ENCODE measurements around the gene MBOAT7. TPM values are rescaled to one million over a fixed set of nuclear protein-coding genes. Genes with fewer than 3 reads are reported as not detected.

The MBOAT7 gene
- total and polyA plus RNA-seq, 2 donors (not counting 3 experiments of a cell fraction or from before 2014, with no cell fraction given): 204 to 218 TPM

DNA sequence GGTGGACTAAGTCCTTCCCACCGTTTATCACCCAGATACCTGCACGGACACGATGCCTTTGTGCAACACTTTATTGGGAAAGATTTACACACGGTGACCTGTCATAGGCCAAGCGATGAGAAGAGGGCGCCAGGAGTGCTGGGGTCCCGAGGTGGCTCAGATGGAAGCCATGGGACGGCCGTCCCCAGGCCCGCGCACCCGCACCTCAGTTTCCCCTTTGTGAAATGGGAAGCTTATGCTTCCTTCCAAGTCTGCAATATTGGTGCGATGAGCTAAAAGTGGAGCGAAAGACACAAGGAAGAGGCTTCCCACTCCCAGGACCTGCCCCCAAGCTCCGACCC lies 16.1 kb downstream of the MBOAT7 start:
- Histone ChIP-seq H4K20me1 (replicated peaks; ENCODE audit: control insufficient read depth, extremely low read depth, insufficient read depth, low read length) (no peaks in the 10 kb centered on the region), H3K79me2 (ENCODE audit: control insufficient read depth, insufficient read depth, low read length) (no peaks in the 10 kb centered on the region), H3K9me3 (replicated peaks; ENCODE audit: control insufficient read depth, insufficient read depth, low read length) (no peaks in the 10 kb centered on the region), H3K27ac (ENCODE audit: insufficient read depth, low read depth, low read length) (no peak overlapping the region), H3K4me2 (ENCODE audit: insufficient read depth, low read length) (no peak overlapping the region), H2AFZ (ENCODE audit: low read depth, low read length) (no peak overlapping the region), H3K9me1 (replicated peaks; ENCODE audit: control insufficient read depth, extremely low read depth, insufficient read depth, low read length) (no peaks in the 10 kb centered on the region), H3K4me3 (replicated peaks in 1 of 3; ENCODE audit: insufficient read depth in 1 of 3, low read depth in 1 of 3, low read length in 3 of 3) (no peak overlapping the region), H3K9ac (replicated peaks; ENCODE audit: extremely low read depth, insufficient read depth, low read length) (no peak overlapping the region), H3K4me1 (ENCODE audit: control insufficient read depth, extremely low read depth, insufficient read depth, low read length) (no peaks in the 10 kb centered on the region), H3K36me3 (ENCODE audit: control insufficient read depth in 2 of 2, extremely low read depth in 1 of 2, insufficient read depth in 2 of 2, low read length in 2 of 2) (peaks cover 3 to 9% of the 10 kb centered on the region in 2 experiments), H3K27me3 (ENCODE audit: control insufficient read depth in 2 of 2, insufficient read depth in 2 of 2, low read length in 2 of 2) (no peaks in the 10 kb centered on the region)
- DNase-seq (ENCODE audit: low read depth, low spot score) (no peak), FAIRE-seq (no peak)
- dilution Hi-C loops (cut with MboI; ENCODE audit: extremely low pct_ligation_motif_present, low sequenced_read_pairs) (no loop called here), intact Hi-C loops (cut with micrococcal nuclease) (no loop called here)
- no TSS peak for BruUV-seq (replicated peaks)
- TF ChIP-seq, protein P1, sequence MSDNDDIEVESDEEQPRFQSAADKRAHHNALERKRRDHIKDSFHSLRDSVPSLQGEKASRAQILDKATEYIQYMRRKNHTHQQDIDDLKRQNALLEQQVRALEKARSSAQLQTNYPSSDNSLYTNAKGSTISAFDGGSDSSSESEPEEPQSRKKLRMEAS (IDR thresholded peaks at IDR 0.05; ENCODE audit: insufficient read depth, insufficient read length): no peak
- TF ChIP-seq MYC (IDR thresholded peaks at IDR 0.05; ENCODE audit: low read depth, low read length) (no peak), POLR2AphosphoS5 (IDR thresholded peaks at IDR 0.05; ENCODE audit: insufficient read depth, low read depth, low read length) (no peak), JUN (IDR thresholded peaks at IDR 0.05; ENCODE audit: borderline replicate concordance, insufficient read depth, insufficient read length, low read depth) (no peak), FOS (IDR thresholded peaks at IDR 0.05; ENCODE audit: borderline replicate concordance, insufficient read depth, low read length) (no peak), EZH2 (IDR thresholded peaks at IDR 0.05; ENCODE audit: borderline replicate concordance, low read depth, low read length, severe bottlenecking) (no peak), POLR2A (IDR thresholded peaks at IDR 0.05; ENCODE audit: low read depth, low read length) (no peak), GATA2 (IDR thresholded peaks at IDR 0.05; ENCODE audit: insufficient read depth, insufficient read length, low read depth, low read length) (no peak)
- TF ChIP-seq, protein P2, sequence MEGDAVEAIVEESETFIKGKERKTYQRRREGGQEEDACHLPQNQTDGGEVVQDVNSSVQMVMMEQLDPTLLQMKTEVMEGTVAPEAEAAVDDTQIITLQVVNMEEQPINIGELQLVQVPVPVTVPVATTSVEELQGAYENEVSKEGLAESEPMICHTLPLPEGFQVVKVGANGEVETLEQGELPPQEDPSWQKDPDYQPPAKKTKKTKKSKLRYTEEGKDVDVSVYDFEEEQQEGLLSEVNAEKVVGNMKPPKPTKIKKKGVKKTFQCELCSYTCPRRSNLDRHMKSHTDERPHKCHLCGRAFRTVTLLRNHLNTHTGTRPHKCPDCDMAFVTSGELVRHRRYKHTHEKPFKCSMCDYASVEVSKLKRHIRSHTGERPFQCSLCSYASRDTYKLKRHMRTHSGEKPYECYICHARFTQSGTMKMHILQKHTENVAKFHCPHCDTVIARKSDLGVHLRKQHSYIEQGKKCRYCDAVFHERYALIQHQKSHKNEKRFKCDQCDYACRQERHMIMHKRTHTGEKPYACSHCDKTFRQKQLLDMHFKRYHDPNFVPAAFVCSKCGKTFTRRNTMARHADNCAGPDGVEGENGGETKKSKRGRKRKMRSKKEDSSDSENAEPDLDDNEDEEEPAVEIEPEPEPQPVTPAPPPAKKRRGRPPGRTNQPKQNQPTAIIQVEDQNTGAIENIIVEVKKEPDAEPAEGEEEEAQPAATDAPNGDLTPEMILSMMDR (IDR thresholded peaks at IDR 0.05; ENCODE audit: extremely low read depth in 1 of 2, insufficient read depth in 1 of 2, low read depth in 1 of 2, low read length in 2 of 2): no peak
- CTCF ChIA-PET: interaction anchor here (1.1 to 2.3 kb wide), 3 partner anchors 16 to 93 kb away, joined by 3 to 5 read pairs (median 4); partner anchors contain the start of gene MBOAT7
- POLR2A ChIA-PET: no interaction called here
